Suppressor macrophage (primary cell): ENCODE measurements around the gene TBXT.
"Not testable (repeated sequence)": the region's sequence is repeated elsewhere in the genome, so short reads cannot be mapped to it uniquely, and the experiment has no call there.

ENCODE experiments used
- DNase-seq, 4 experiments: peaks; one replicate each; pipeline ENCODE4 v3.0.0-alpha.2; 2020 to 2022
- total RNA-seq, 17 experiments: gene quantifications; one replicate each; lab custom pipeline; 2026; ENCODE audit warnings: mixed read lengths in 6 of 17, inconsistent platforms in 3 of 17; lab: John Stamatoyannopoulos, UW

TBXT gene
- 0 to 0.66 (median 0) reads per million in 17 experiments for total RNA-seq

DNA sequence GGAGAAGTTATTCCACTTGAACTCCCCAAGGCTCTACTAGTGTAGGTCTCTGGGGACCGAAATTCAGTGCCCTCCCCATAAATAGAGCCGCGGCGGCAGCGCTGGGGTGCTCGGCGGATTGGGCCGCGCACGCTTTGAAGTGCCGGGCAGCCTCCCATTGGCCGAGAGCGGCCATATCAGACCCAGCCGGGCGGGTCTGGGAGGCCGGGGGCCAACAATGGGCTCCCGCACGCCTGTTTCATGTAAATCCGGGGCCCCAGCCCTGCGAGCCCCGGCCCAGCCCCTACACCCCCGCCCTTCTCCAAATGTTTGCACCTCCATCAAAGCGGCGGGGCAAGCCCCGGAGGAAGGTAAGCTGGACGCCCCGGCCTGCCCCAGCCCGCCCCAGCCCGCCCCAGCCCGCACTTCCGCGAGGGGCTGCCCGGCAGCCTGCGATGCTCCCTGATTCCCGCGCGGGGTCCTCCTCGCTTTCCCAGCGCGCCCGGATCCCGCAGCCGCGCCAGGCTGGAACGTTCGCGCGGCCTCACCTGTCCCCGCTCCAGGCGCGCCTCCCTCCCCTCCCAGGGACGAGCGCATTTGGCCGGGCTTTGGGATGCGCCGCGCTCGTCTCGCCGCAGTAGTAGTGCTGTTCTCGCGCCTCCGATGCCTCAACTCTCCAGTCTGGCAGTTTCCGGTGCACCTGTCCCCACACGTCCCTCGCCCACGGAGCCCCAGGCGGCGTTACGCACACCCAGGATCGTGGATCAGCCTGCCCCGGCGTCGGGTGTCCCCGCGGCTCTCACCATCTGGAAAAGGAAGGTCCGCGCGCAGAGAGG is at the start of gene TBXT:
TBXT (minus strand) TSS at position 51 of the 815 bp plus-strand sequence. CDS start 260 bp downstream, outside the sequence.
- DNase-seq = no peak

DNA sequence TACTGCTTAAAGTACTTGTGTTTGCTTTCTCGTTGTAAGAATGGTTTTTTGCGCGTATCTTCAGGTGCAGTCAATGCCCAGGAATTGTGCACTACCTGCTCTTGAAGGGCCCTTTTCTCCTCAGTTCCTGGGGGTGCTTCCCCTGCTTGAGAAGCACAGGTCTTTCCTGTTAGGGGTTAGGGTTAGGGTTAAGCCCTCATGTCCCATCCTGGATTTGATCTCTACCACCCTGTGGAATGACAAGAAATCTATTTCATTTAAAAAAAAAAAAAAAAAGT is 39.6 kb upstream of the TBXT start:
- no peak for DNase-seq

DNA sequence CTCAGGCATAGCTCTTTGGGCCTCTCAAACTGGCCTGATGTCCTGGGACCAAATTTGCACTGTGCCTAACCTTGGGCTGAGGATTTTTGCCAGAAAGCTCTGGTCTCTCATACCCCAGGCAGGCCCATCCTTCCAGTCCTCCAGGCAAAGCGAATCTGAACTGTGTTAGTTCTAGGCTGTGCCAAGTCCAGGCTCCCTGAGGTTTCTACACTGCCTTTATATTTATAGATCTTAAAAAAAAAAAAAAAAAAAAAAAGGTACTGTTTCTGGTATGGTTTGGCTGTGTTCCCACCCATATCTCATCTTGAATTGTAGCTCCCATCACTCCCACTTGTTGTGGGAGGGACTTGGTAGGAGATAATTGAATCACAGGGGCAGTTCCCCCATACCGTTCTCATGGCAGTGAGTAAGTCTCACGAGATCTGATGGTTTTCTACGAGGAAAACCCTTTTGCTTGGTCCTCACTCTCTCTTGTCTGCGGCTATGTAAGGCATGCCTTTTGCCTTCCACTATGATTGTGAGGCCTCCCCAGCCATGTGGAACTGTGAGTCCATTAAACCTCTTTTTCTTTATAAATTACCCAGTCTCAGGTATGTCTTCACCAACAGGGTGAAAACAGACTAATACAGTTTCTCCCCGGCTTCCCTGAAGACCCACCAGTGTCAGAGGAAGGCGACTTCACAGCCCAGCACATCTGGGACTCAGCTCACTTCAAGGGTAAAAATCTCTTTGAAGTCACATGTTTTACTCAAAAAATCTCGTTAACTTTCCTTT is 39.0 kb upstream of the TBXT start:
- peak in 3 of 4 experiments; percentile 10 to 37 (median 17) for DNase-seq

DNA sequence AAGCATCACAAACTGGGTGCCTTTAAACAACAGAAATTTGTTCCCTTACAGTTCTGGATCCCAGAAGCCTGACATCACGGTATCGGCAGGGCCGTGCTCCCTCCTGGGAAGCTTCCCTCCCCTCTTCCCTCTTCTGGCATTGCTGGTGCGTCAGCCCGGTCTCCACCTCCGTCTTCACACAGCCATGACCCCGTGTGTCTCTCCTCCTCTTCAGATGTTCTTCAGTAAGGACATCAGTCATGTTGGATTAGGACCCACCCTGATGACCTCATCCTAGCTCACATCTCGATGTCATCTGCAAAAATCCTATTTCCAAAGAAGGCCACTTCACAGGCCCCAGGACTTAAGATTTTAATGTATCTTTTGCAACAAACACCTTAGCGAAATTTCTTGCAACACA is 38.4 kb upstream of the TBXT start:
- DNase-seq = no peak

DNA sequence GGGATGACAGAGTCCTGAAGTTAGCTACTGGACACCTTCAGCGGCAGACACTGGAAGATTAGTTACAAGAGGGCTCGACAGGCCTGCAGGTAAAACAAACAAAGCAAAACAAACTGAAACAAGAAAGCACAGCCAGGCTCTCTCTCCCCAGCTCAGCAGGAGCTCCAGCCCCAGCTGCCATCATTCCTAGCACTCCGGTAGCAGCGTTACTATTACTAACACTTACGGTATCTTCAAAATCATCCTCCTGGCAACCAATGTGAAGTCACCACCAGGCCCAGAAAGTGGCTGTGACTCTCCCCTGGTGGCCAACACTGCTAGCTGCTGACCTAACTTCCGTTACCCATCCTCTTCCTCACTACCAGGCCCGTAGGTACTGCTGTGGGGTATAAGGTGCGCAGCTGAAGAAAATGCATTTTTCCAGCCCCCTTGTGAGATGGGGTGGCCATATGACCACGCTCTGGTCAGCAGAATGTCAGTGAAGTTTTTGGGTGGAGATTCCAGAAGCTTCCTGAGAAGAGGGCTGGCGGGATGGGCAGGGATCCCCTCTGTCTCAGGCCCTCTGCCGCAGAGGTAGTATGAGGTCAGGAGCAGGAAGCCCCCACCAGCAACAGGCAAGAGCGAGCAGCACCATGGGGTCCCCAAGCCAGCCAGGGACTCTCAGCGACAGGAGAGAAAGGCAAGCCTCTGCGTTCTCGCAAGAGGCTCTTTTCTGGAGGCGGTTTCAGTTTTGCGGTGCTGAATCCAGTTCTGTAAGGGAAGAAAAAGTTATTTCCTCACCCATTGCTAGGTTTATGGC is 37.4 kb upstream of the TBXT start:
- no peak for DNase-seq

DNA sequence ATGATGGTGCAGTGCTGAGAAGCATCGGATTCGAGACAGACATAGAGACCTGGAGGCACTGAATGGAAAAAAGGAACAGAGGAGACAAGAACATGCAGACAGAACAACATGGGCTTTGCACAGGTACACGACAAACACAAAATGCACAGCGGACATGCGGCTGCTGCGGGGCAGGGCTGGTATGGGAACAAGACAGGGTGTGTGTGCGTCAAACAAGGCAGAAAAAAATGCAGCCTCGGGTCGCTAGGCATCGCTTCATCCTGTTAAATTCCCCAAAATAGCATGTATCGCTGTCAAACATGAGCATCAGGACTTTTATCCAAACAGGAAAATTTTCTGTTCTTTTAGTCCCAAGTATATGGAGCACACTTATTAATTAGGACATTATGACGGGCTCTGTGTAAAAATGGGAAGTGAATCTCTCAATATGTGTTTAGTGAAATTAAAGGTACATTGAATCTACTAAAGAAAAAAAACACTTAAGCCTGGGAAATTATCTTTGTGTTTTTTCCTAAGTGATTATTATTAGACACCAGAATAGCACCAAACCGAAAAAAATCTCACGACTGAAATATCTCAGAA is 36.1 kb upstream of the TBXT start:
- peak in 1 of 4 experiments; percentile 8 for DNase-seq

GRCh38 chr6:166203003-166203640 is 35.5 kb upstream of the TBXT start:
- no peak for DNase-seq

DNA sequence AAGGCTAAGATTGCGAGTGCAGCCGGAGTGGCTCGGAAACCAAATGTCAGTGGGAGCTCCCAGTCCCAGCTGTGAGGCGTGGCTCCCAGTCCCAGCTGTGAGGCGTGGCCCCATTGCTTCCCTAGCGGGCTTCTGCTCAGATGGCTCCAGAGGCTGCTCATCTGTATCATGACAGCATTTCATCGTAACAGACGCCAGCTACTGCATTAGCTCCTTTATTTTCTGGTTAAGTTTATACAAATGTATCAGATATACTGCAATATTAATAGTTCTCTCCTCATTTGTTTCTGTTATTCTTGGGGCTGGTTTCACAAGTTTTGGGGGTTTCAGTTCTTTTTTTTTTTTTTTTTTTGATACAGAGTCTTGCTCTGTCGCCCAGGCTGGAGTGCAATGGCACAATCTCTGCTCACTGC is 34.7 kb upstream of the TBXT start:
- peak; percentile 34 to 65 (median 54) for DNase-seq

- DNase-seq = no peak
Measured at GRCh38 chr6:166201878-166202277, 34.2 kb upstream of the TBXT start.

GRCh38 chr6:166197361-166197760 is 29.7 kb upstream of the TBXT start:
- no peak for DNase-seq

DNA sequence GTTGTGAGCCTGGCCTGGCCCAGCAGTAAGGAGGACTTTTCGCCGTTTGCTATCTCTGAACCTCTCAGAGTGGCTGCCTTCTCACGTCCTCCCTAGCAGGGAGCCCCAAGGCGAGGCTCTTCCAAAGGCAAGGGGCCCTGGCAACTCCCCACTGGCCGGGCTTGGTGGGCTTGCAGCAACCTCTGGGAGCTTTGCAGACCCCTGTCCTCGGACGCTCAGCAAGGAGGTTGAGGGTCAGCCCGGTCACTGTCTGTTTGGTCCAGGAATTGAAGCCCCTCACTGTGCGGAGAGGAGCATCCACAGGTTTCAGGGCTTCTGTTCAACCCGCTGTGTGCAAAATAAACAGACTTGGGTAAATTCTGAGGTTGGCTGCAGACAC is 28.2 kb upstream of the TBXT start:
- no peak for DNase-seq

GRCh38 chr6:166194914-166195859 is 27.5 kb upstream of the TBXT start:
- DNase-seq = peak; percentile 54 to 78 (median 68)

DNA sequence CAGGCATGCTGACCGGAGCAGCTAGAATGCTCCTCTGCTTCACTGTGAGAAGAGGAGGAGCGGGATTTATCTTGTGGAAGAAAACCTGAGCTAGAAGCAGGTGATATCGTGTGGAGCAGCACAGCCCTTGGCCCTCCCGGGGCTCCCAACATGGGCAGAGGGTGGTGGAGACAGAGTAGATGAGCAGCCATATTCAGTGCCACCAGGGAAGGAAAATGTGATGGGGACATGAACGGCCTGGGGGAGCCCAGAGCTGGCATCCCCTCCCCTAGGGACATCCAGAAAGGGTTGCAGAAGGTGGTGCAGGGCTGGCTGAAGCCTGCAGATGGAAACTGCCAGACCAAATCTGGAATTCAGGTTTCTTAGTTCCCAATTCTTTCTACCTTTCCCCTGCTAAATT is 24.9 kb upstream of the TBXT start:
- DNase-seq = no peak

GRCh38 chr6:166192136-166192535 is 24.5 kb upstream of the TBXT start:
- no peak for DNase-seq

DNA sequence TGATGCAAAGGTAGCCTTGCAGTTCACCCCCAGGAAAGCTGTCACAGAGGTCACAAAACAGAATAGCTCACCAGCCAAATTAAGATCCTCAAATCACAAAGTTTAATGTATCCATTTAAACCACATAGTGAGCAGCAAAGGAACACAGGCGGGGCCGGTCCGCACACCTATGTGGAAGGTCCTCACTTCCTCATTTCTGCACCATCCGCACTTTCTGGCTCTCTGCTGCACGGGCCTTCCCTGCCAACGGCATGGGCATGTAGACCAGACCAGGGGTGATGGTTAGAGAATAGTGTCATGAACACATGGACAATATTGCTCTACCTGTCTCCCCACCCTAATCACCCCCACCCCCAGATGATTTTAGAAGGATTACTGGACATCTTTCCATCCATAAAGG is 12.1 kb upstream of the TBXT start:
- DNase-seq = no peak

DNA sequence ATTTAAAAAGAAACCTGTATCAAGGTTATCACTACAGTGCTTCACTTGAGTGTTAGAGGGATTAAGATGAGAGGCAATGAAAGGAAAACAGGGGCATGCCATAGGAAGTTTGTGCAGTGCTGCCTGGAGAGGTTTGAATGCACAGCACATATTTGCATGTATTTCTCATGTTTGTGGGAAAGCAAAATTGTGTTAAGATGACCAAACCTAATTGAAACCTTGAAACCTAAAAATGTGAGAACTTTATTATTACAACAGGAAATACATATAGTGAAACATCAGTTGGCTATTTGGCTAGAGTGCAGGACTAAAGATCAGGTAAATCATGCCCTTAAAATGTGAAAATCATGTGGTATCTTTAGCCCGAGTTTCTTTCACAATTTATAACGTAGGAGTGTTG is 8.5 kb upstream of the TBXT start:
- no peak for DNase-seq

DNA sequence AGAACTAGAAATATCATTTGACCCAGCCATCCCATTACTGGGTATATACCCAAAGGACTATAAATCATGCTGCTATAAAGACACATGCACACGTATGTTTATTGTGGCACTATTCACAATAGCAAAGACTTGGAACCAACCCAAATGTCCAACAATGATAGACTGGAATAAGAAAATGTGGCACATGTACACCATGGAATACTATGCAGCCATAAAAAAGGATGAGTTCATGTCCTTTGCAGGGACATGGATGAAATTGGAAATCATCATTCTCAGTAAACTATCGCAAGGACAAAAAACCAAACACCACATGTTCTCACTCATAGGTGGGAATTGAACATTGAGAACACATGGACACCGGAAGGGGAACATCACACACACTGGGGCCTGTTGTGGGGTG is 7.4 kb upstream of the TBXT start:
- not testable (repeated sequence) for DNase-seq

GRCh38 chr6:166174031-166174430 is 6.4 kb upstream of the TBXT start:
- no peak for DNase-seq

DNA sequence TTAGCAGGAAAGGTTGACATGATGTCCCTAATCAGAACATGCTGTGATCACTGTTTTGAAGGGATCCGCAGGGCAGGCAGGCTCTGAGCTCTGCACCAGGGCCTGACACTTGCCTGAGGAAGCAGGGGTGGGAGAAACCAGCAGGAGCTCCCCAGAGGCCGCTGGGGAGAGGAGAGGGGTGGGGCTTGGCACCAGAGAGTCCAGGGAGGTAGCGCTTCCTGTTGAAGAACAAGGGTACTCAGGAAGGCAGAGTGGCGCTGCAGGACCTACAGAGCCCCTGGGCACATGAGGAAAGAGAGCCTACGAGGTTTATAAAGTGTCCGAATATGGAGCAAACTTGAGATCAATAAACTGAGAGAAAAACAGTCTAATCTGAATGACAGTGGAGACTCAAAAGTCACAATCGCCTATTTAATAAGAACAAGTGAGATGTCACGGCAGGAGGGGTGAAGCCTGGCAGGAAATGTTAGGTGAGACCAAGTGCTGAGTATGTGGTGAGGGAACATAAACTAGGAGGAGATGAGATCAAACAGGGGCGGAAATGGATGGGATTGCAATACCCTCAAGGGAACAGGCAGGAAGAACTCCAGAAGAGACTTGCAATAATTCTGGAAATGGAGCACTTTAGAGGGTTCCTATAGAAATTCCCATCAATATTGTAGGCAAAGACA is 5.8 kb upstream of the TBXT start:
- DNase-seq = peak in 3 of 4 experiments; percentile 9 to 41 (median 12)

DNA sequence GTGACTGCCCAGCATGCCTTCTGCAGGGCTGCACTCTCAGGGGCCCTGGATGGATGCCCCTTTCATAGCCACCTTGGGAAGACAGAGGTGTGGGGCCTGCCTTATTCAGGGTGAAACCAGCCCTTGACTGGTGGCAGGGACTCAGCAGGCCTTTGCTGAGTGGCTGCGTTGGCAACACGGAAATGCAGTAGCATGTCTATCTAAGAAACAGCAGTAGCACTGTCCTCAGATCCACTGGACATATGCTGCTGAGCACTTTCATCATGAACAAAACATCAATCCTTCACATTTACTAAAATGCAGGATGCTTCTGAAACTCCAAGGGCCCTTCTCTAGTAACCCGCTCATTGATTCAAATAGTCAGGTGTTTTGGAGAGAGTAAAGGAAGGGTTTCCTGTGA is 4.9 kb upstream of the TBXT start:
- DNase-seq = no peak
